Activated gamma-delta T cell treated with Interleukin-2 at 50 U/mL for 16 hours (primary cell): ENCODE results near the gene PFN4.
"Not testable (repeated sequence)": the region's sequence is repeated elsewhere in the genome, so short reads cannot be mapped to it uniquely, and the experiment has no call there.

Source experiments
- DNase-seq: peaks from one replicate; pipeline ENCODE4 v3.0.0-alpha.2; 2020

Gene PFN4

GRCh38 chr2:24110660-24111303, 12.4 kb downstream of the PFN4 start:
- DNase-seq, result no peak

GRCh38 chr2:24109431-24109830, 13.7 kb downstream of the PFN4 start:
- DNase-seq, result not testable (repeated sequence)

- DNase-seq, result no peak
Measured at GRCh38 chr2:24107336-24107735, 15.8 kb downstream of the PFN4 start.

DNA sequence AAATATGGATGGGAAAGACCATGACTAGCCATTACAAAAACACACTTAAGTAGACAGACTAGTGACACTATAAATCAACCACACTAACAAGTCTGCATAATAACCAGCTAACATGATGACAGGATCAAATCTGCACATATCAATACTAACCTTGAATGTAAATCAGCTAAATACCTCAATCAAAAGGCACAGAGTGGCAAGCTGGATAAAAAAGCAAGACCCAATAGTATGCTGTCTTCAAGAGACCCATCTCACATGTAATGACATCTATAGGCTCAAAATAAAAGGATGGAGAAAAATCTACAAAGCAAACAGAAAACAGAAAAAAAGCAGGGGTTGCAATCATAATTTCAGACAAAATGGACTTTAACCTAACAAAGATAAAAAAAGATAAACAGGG, 16.3 kb downstream of the PFN4 start:
- no peak for DNase-seq

DNA sequence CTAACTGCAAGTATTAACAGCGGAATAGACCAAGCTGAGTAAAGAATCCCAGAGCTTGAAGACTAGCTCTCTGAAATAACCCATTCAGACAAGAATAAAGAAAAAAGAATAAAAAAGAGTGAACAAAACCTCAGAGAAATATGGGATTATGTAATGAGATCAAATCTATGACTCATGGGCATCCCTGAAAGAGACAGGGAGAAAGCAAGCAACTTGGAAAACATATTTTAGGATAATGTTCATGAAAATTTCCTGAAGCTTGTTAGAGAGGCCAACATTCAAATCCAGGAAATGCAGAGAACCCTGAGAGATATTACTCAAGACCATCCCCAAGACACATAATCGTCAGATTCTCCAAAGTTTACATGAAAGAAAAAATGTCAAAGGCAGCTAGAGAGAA, 17.3 kb downstream of the PFN4 start:
- DNase-seq, result no peak

DNA sequence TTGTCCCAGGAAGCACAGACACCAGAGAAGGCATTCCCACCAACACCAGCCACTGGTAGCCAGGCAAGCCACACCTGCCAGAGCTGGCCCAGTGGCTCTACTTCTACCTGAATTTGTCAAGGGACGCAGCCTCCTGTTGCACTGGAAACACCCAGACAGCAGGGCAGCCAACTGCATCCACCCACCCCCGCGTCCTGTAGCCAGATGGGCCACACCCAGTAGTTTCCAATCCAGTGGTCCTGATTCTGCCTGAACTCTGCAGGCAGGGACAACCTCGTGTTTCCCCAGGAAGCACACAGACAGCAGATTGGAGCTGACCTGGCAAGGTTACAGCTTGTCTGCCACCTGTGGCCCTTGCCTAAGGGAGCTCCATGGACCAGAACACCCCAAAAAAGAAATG, 18.2 kb downstream of the PFN4 start:
- no peak for DNase-seq

DNA sequence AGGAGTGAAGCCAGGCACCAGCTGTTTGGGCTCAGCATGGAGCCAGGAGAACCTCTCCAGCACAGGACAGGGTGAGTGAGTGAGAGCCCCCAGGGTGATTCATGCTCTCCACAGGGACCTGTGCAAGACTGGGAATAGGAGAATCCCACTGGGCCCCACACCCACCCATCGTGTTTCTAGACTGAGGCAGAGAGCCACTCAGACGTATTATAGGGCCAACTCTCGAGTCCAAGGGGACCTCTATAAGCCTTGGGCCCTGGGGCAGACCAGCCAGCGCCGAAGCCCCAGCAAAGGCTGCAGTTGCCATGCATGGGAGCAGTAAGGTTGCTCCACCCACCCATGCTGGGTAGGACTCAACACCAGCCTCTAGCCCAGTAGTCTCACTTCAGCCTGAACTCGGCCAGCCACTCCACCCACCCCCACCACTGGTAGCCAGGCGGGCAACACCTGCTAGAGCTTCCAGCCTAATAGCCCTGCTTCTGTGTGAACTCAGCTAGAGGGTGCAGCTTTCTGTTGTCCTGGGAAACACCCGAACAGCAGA, 19.0 kb downstream of the PFN4 start:
- no peak for DNase-seq

- no peak for DNase-seq
Measured at GRCh38 chr2:24102677-24103076, 20.5 kb downstream of the PFN4 start.

GRCh38 chr2:24101992-24102391, 21.1 kb downstream of the PFN4 start:
- no peak for DNase-seq

- not testable (repeated sequence) for DNase-seq
Measured at GRCh38 chr2:24100732-24101131, 22.4 kb downstream of the PFN4 start.

DNA sequence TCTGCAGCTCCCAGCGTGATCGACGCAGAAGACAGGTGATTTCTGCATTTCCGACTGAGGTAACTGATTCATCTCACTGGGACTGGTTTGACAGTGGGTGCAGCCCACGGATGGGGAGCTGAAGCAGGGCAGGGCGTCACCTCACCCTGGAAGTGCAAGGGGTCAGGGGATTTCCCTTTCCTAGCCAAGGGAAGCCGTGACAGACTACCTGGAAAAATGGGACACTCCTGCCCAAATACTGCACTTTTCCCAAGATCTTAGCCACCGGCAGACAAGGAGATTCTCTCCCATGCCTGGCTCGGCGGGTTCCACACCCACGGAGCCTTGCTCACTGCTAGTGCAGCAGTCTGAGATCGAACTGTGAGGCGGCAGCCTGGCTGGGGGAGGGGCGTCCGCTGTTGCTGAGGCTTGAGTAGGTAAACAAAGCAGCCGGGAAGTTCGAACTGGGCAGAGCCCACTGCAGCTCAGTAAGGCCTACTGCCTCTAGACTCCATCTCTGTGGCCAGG, 27.9 kb downstream of the PFN4 start:
- DNase-seq, result not testable (repeated sequence)

DNA sequence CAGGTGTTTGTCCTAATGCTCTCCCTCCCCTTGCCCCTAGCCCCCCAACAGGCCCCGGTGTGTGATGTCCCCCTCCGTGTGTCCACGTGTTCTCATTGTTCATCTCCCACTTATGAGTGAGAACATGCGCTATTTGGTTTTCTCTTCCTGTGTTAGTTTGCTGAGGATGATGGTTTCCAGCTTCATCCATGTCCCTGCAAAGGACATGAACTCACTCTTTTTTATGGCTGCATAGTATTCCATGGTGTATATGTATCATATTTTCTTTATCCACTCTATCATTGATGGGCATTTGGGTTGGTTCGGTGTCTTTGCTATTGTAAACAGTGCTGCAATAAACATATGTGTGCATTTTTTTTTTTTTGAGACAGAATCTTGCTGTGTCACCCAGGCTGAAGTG, 29.9 kb downstream of the PFN4 start:
- DNase-seq, result not testable (repeated sequence)

DNA sequence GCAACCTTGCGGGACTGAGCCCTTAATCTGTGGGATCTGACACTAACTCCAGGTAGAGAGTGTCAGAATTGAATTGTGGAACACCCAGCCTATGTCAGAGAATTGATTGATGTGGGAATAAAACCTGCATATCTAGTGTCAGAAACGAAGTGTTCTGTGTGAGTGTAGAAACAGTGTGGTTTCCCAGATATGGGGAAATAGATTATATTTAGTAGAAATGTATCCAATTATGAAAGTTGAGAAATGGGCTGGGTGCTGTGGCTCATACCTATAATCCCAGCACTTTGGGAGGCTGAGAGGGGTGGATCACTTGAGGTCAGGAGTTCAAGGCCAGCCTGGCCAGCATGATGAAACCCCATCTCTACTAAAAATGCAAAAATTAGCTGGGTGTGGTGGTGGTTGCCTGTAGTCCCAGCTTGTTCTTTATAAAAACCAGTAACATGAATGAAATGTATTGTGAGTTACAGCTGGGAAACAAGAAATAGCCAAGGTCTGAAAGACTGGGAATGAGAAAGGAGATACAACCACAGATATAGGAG, 34.2 kb downstream of the PFN4 start:
- no peak for DNase-seq

- DNase-seq, result no peak
Measured at GRCh38 chr2:24087032-24087431, 36.1 kb downstream of the PFN4 start.

DNA sequence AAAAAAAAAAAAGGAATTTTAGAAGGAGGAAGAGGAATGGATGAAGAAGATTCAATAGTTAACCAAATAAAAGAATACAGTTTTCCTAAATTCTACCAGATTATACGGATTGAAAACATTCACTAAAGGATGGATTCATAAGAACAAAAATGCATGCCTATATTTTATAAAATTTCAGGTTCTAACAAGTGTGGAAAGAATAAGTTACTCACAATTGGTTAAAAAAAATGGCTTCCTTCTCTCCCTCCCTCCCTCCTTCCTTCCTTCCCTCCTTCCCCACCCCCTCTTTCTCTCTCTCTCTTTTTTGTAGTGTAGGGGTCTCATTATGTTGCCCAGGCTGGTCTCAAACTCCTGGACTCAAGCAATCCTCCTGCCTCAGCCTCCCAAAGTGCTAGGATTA, 36.9 kb downstream of the PFN4 start:
- DNase-seq, result no peak

- no peak for DNase-seq
Measured at GRCh38 chr2:24085200-24085489, 38.0 kb downstream of the PFN4 start.

GRCh38 chr2:24084386-24085199, 38.5 kb downstream of the PFN4 start, which contains the start of gene TP53I3:
Gene TP53I3 (minus strand): TSS chr2:24084834. CDS start chr2:24084326, 508 bp downstream.
- peak; percentile 80 for DNase-seq

DNA sequence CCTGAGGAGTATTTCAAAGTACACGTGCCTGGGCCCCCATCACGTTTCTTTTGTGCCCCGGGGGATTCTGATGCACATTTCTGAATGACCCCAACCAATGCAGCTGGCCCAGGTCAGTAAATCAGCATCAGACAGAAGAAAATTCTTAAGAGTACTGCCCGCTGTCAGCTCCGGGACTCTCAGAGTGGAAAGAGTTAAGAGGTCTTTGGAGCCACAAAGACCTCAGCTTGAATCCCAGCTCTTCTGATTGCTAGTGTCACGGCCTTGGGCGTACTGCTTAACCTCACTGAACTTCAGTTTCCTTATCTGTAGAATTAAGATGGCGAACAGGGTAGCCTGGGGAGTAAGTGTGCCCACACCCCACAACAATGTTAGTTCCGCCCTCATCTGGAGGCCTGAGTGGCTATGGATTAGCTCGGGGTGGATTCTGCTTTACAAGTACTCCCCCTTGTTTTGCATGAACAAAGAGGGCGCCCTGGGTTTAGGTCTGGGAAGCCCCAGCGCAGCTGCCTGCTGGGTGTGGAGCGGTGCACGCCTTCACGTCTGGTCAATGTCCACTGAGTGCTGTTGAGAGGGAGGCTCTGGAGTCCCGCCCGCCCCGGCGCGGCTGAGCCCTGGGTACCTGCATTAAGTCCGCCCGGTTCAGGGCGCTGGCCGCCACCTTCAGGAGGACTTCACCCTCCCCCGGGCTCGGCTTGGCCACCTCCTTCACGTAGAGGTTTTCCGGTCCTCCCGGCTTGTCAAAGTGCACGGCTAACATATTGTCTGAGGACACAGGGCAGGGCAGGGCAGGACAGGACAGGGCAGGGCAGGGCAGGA, 39.4 kb downstream of the PFN4 start:
- DNase-seq, result no peak

DNA sequence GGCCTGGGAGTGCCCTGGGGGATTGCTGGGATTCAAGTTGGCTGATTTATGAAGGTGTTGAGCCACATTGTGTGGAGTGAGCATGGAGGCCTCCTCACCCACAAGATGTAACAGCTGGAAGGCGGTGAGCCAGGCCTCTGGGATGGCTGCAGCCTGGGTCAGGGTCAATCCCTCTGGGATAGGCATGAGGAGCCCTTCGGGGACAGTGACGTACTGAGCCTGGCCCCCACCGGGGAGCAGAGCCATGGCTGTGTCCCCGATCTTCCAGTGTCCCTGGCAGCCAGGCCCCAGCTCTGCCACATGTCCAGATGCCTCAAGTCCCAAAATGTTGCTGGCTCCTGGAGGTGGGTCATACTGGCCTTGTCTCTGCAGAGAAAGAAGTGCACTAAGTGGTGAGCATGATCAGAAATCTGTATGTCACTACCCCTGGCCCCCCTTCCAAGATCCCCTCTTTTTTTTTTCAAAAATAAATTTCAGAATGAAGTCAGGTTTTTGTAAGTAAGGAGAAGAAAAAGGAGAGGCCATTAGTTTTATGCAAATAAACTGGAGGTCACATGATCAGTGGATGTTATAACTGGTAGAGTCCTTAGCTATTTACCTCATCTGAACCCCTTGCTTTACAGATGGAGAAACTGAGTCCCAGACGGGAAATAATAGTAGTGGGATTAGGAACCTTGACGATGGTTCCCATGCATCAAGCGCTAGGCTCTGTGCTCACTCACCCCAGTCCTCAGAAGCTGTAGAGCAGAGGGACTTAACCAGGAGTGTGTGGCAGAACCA, 40.2 kb downstream of the PFN4 start:
- DNase-seq, result no peak

DNA sequence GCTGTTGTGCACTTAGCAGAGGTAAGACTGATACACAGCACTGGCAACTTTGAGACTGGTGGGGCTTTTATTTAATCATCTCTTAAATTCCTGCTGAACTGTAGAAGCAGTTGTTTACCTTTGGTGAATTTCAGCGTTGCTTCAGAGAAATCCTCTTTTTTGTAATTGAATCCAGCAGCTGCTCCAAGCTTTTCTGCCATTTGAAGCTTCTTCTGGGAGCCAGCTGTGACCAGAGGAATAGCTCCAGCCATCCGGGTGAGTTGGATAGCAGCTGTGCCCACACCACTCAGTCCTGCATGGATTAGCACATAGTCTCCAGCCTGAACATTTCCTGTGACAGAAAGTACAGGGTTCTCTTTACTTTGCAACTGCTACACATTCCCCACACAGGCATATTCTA, 42.4 kb downstream of the PFN4 start:
- no peak for DNase-seq

GRCh38 chr2:24077879-24078278, 45.3 kb downstream of the PFN4 start:
- DNase-seq, result no peak

DNA sequence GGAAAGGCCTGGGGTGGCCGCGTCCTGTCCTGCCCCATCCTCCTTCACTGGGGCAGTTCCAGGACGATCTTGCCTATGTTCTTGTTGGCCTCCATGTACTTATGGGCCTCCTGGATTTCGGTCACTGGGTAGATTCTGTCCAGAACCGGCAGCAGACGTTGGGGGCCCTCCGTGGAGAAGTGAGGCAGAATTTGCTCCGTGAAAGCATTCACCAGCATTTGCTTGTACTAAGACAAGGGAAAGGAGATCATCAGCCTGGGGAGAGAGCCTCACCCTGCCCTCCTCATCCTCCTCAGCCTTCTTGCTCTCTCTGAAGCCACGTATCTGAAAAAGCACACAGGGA, 45.6 kb downstream of the PFN4 start:
- no peak for DNase-seq
